HFF-Myc (cell line): ENCODE measurements around the gene GNL3.

Experiments
- DNase-seq: peaks from one replicate; pipeline ENCODE4 v3.0.0-alpha.2; 2011; ENCODE audit warnings: low read depth; ENCODE audit errors: extremely low read depth
- H3K4me3 ChIP-seq: replicated peaks from 2 replicates; pipeline ENCODE4 v1.5.1; 2011; ENCODE audit warnings: low read depth, mild to moderate bottlenecking, control low read depth, low read length
- TF ChIP-seq, protein P1 (sequence below): IDR thresholded peaks from 2 replicates; pipeline ENCODE4 v1.5.1; 2012; ENCODE audit warnings: mild to moderate bottlenecking, low read depth, low read length, control low read depth; ENCODE audit errors: missing control alignments

Gene GNL3

DNA sequence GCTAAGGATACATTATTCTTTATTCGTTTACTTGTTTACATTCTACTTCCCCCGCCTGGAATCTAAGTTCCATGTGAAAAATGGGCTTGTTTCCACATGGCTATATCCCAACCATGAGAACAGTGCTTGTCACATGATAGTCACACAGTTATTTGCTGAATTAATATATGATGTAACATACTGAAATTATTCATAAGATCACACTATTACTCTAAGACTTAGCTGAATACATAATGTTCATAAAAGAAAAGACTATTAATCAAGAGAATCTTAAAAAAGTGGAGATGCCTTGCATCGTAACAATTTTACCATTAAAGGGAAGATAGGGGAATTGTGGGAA lies 6.7 kb upstream of the GNL3 start:
- DNase-seq: no peak
- no peak overlapping the region for H3K4me3 ChIP-seq
- TF ChIP-seq, protein P1, sequence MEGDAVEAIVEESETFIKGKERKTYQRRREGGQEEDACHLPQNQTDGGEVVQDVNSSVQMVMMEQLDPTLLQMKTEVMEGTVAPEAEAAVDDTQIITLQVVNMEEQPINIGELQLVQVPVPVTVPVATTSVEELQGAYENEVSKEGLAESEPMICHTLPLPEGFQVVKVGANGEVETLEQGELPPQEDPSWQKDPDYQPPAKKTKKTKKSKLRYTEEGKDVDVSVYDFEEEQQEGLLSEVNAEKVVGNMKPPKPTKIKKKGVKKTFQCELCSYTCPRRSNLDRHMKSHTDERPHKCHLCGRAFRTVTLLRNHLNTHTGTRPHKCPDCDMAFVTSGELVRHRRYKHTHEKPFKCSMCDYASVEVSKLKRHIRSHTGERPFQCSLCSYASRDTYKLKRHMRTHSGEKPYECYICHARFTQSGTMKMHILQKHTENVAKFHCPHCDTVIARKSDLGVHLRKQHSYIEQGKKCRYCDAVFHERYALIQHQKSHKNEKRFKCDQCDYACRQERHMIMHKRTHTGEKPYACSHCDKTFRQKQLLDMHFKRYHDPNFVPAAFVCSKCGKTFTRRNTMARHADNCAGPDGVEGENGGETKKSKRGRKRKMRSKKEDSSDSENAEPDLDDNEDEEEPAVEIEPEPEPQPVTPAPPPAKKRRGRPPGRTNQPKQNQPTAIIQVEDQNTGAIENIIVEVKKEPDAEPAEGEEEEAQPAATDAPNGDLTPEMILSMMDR: no peak

DNA sequence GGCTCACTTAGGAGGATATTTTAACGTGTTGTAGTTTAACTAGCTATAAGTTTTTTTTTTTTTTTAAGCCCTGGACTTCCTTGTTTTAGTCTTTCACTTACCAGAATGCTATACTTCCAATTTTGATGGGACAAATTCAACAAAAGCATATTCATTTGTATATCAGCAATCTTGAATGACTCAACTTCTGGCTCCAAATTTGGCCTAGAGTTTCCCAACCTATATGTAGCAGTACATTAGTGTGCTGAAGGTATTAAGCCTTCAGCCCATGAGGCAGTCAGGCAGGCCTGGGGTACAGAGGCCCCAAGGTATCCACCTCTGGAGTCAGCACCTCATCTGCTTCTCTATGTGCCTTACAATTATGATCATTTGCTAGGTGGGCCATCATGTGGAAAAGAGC lies 6.0 kb upstream of the GNL3 start:
- TF ChIP-seq, protein P1: no peak
- no peak for DNase-seq

GRCh38 chr3:52681596-52681995 lies 4.2 kb upstream of the GNL3 start:
- TF ChIP-seq, protein P1: no peak
- DNase-seq: no peak

More for the DNA sequence above, 6.0 kb upstream of the GNL3 start:
- no peak overlapping the region for H3K4me3 ChIP-seq

DNA sequence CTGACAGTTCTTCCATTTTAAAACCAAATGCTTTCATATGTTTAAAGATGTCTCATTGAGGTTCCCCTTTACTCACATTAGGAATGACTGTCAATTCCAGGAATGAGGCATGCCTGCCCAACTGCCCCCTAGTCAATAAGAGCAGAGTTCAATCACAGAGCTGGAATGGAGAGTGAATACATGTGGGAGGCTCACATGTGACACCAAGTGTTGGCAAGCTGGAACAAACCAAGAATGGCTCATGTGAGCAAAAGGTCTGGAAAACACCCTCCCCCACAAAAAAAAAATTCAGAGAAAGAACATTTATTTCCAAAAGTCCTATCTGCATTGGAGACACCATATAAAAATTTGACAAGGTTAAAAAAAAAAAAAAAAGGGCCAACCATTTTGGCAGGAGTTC lies 3.8 kb upstream of the GNL3 start:
- no peak overlapping the region for H3K4me3 ChIP-seq
- TF ChIP-seq, protein P1: peak; percentile 15
- DNase-seq: peak; percentile 48

More at GRCh38 chr3:52681596-52681995, 4.2 kb upstream of the GNL3 start:
- H3K4me3 ChIP-seq: no peak overlapping the region

GRCh38 chr3:52683611-52684010 lies 2.2 kb upstream of the GNL3 start:
- TF ChIP-seq, protein P1: no peak
- no peak for DNase-seq
- no peak overlapping the region for H3K4me3 ChIP-seq

DNA sequence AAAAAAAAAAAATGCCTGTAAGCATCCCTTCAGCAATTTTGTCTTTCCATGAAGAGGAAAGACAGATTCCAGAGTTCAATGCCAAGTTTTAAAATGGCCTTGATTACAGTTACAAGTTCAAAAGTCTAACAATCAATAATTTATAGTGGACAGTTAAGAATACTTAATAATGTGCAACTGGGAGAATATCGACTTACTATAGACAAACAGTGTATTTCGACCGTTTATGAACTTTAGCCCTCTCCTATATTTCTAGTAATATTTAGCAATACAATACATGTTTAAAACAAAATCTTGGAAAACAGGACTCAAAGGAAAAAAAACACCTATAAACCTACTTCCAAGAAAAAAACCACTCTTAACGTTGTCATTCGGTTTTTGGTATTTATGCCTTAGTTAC lies 1.6 kb upstream of the GNL3 start:
- peak overlapping the region; percentile 78; the same call in 1 of the 2 replicates for H3K4me3 ChIP-seq
- no peak for DNase-seq
- TF ChIP-seq, protein P1: no peak

- DNase-seq: no peak
- TF ChIP-seq, protein P1: no peak
- H3K4me3 ChIP-seq: peak overlapping the region; percentile 78
Measured at GRCh38 chr3:52685285-52685708, 535 bp upstream of the GNL3 start.
